GM12878 (cell line): ENCODE results near the gene GON4L.

Experiments
- CTCF ChIP-seq, 3 experiments: IDR thresholded peaks in 2 of 3; conservative IDR thresholded peaks in 1 of 3; 2 replicates each; pipeline ENCODE4 v1.5.1; 2011; ENCODE audit warnings: low read depth in 3 of 3, low read length in 3 of 3, mild to moderate bottlenecking in 3 of 3, control low read depth in 2 of 3, moderate library complexity in 2 of 3, inconsistent platforms in 1 of 3, mixed read lengths in 1 of 3; ENCODE audit not compliant: control insufficient read depth in 2 of 3, insufficient read depth in 1 of 3; ENCODE audit errors: extremely low read depth in 1 of 3
- CUX1 ChIP-seq: IDR thresholded peaks from 2 replicates; pipeline ENCODE4 v1.6.1; 2012; ENCODE audit warnings: improper control_type of control experiment, low read depth, low read length; ENCODE audit not compliant: insufficient replicate concordance
- ESRRA ChIP-seq: IDR thresholded peaks from 2 replicates; pipeline ENCODE4 v1.6.1; 2012; ENCODE audit warnings: mild to moderate bottlenecking, low read length, improper control_type of control experiment
- IRF3 ChIP-seq: fragments of 450-650 bp; IDR thresholded peaks from 2 replicates; pipeline ENCODE4 v1.6.1; 2014; ENCODE audit warnings: mild to moderate bottlenecking
- JUNB ChIP-seq: IDR thresholded peaks from 2 replicates; pipeline ENCODE4 v1.6.1; 2016; ENCODE audit warnings: antibody characterized with exemption, mild to moderate bottlenecking
- MLLT1 ChIP-seq: fragments of 450-650 bp; IDR thresholded peaks from 2 replicates; pipeline ENCODE4 v1.6.1; 2016; ENCODE audit warnings: mild to moderate bottlenecking
- MTA3 ChIP-seq: IDR thresholded peaks from 2 replicates; pipeline ENCODE4 v1.6.1; 2012; ENCODE audit warnings: low read length, inconsistent platforms, borderline replicate concordance
- NFXL1 ChIP-seq: fragments of 450-650 bp; IDR thresholded peaks from 2 replicates; pipeline ENCODE4 v1.6.1; 2017; ENCODE audit warnings: antibody characterized with exemption, mild to moderate bottlenecking, borderline replicate concordance
- SPI1 ChIP-seq: IDR thresholded peaks from 2 replicates; pipeline ENCODE4 v1.6.1; 2011; ENCODE audit warnings: low read depth, mild to moderate bottlenecking, low read length, moderate library complexity, borderline replicate concordance; ENCODE audit not compliant: insufficient read depth
- TAF1 ChIP-seq: IDR thresholded peaks from 2 replicates; pipeline ENCODE4 v1.6.1; 2011; ENCODE audit warnings: mild to moderate bottlenecking, low read depth, low read length, borderline replicate concordance
- USF2 ChIP-seq: IDR thresholded peaks from 2 replicates; pipeline ENCODE4 v1.6.1; 2011; ENCODE audit warnings: low read depth, low read length, improper control_type of control experiment, borderline replicate concordance

GRCh38 chr1:155873860-155874259, 16.8 kb upstream of the GON4L start:
- no peak for TF ChIP-seq USF2
- TF ChIP-seq IRF3: no peak
- no peak for TF ChIP-seq NFXL1
- no peak for TF ChIP-seq CTCF (IDR thresholded peaks at IDR 0.05 in 2 of 3, conservative IDR thresholded peaks at IDR 0.05 in 1 of 3; ENCODE audit: control insufficient read depth in 2 of 3, extremely low read depth in 1 of 3, insufficient read depth in 1 of 3, low read depth in 3 of 3, low read length in 3 of 3)
- TF ChIP-seq TAF1: no peak
- no peak for TF ChIP-seq MLLT1
- no peak for TF ChIP-seq ESRRA
- TF ChIP-seq SPI1: no peak
- TF ChIP-seq JUNB: no peak
- no peak for TF ChIP-seq CUX1
- TF ChIP-seq MTA3: no peak
